ENCODE data around the gene ZNF662.

The ZNF662 gene

DNA sequence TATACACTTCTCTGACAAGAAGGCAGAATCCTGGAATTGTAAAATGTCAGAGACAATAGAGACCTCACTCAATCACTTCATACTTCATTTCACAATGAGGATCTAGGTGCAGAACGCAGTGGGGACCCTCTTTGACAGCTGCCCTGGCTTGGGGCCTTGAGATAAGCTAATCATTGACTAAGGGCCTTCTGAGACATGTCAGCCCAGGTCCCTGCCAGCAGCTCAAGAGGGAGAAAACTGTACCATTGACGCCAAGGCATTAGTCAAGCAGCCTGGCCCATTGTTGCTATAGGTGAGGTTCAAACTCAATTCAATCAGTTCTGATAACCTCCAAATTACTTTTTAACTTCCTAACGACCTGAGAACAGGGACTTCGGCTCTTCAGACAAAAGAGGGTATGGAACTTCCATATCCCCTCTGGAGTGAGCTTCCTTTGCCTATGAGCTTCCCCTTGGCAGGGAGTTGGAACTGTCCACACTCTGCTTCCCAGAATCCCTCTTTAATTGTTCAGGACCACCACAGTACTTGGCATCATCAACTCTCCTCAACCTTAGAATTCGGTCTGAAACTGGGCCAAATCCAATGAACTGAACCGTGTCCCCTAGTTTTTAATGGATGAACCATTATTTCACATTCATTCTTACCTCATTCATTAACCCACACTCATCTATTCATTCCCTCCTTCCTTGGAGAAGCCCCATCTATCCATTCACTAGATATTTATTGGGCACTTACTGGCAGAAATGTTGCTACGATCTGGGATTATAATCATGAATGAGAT lies 28.8 kb upstream of the ZNF662 start:
- no peak for TF ChIP-seq CSDC2 (CRISPR knock-in tag; IDR thresholded peaks at IDR 0.05)
- no peak for TF ChIP-seq TCF4 (CRISPR knock-in tag; IDR thresholded peaks at IDR 0.05; ENCODE audit: borderline replicate concordance)
- TF ChIP-seq, protein P1, sequence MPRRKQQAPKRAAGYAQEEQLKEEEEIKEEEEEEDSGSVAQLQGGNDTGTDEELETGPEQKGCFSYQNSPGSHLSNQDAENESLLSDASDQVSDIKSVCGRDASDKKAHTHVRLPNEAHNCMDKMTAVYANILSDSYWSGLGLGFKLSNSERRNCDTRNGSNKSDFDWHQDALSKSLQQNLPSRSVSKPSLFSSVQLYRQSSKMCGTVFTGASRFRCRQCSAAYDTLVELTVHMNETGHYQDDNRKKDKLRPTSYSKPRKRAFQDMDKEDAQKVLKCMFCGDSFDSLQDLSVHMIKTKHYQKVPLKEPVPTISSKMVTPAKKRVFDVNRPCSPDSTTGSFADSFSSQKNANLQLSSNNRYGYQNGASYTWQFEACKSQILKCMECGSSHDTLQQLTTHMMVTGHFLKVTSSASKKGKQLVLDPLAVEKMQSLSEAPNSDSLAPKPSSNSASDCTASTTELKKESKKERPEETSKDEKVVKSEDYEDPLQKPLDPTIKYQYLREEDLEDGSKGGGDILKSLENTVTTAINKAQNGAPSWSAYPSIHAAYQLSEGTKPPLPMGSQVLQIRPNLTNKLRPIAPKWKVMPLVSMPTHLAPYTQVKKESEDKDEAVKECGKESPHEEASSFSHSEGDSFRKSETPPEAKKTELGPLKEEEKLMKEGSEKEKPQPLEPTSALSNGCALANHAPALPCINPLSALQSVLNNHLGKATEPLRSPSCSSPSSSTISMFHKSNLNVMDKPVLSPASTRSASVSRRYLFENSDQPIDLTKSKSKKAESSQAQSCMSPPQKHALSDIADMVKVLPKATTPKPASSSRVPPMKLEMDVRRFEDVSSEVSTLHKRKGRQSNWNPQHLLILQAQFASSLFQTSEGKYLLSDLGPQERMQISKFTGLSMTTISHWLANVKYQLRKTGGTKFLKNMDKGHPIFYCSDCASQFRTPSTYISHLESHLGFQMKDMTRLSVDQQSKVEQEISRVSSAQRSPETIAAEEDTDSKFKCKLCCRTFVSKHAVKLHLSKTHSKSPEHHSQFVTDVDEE (CRISPR knock-in tag; IDR thresholded peaks at IDR 0.05), result no peak
- TF ChIP-seq, protein P2, sequence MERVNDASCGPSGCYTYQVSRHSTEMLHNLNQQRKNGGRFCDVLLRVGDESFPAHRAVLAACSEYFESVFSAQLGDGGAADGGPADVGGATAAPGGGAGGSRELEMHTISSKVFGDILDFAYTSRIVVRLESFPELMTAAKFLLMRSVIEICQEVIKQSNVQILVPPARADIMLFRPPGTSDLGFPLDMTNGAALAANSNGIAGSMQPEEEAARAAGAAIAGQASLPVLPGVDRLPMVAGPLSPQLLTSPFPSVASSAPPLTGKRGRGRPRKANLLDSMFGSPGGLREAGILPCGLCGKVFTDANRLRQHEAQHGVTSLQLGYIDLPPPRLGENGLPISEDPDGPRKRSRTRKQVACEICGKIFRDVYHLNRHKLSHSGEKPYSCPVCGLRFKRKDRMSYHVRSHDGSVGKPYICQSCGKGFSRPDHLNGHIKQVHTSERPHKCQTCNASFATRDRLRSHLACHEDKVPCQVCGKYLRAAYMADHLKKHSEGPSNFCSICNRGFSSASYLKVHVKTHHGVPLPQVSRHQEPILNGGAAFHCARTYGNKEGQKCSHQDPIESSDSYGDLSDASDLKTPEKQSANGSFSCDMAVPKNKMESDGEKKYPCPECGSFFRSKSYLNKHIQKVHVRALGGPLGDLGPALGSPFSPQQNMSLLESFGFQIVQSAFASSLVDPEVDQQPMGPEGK (CRISPR knock-in tag; IDR thresholded peaks at IDR 0.05; ENCODE audit: borderline replicate concordance), result no peak
- no peak for TF ChIP-seq ZNF565 (CRISPR knock-in tag; conservative IDR thresholded peaks at IDR 0.05; ENCODE audit: low read depth)
- no peak for TF ChIP-seq SNAI2 (CRISPR knock-in tag; IDR thresholded peaks at IDR 0.05)
- ATAC-seq, result no peak

DNA sequence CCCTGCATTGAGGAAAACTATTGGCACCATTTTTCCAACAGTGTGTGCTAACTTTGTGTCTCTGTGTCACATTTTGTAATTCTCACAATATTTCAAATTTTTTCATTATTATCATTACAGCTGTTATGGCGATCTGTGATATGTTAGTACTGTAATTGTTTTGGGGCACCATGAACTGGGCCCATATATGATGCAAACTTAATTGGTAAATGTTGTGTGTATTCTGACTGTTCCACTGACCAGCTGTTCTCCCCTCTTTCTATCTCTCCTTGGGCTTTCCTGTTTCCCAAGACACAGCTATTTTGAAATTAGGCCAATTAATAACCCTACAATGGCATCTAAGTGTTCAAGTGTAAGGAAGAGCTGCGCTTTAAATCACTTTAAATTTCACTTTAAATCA lies 28.1 kb upstream of the ZNF662 start:
- TF ChIP-seq ZNF8 (CRISPR knock-in tag; IDR thresholded peaks at IDR 0.05) (no peak), CSDC2 (CRISPR knock-in tag; IDR thresholded peaks at IDR 0.05) (no peak), ZC3H10 (CRISPR knock-in tag; IDR thresholded peaks at IDR 0.05) (no peak), ARNTL (CRISPR knock-in tag; IDR thresholded peaks at IDR 0.05; ENCODE audit: borderline replicate concordance, low read depth) (no peak), ZFP3 (CRISPR knock-in tag; IDR thresholded peaks at IDR 0.05) (no peak), PPARA (CRISPR knock-in tag; IDR thresholded peaks at IDR 0.05; ENCODE audit: borderline replicate concordance) (no peak), TCF4 (CRISPR knock-in tag; IDR thresholded peaks at IDR 0.05; ENCODE audit: borderline replicate concordance) (no peak), ISL1 (CRISPR knock-in tag; IDR thresholded peaks at IDR 0.05) (no peak), TOX (CRISPR knock-in tag; IDR thresholded peaks at IDR 0.05; ENCODE audit: borderline replicate concordance) (no peak), SNAI2 (CRISPR knock-in tag; IDR thresholded peaks at IDR 0.05) (no peak), ESRRG (CRISPR knock-in tag; IDR thresholded peaks at IDR 0.05) (no peak), BACH2 (CRISPR knock-in tag; IDR thresholded peaks at IDR 0.05; ENCODE audit: borderline replicate concordance) (no peak)
- TF ChIP-seq, protein P1 (CRISPR knock-in tag; IDR thresholded peaks at IDR 0.05), result no peak
- TF ChIP-seq, protein P3, sequence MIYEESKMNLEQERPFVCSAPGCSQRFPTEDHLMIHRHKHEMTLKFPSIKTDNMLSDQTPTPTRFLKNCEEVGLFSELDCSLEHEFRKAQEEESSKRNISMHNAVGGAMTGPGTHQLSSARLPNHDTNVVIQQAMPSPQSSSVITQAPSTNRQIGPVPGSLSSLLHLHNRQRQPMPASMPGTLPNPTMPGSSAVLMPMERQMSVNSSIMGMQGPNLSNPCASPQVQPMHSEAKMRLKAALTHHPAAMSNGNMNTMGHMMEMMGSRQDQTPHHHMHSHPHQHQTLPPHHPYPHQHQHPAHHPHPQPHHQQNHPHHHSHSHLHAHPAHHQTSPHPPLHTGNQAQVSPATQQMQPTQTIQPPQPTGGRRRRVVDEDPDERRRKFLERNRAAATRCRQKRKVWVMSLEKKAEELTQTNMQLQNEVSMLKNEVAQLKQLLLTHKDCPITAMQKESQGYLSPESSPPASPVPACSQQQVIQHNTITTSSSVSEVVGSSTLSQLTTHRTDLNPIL (CRISPR knock-in tag; IDR thresholded peaks at IDR 0.05; ENCODE audit: low read depth), result no peak
- TF ChIP-seq, protein P2 (CRISPR knock-in tag; IDR thresholded peaks at IDR 0.05; ENCODE audit: borderline replicate concordance), result no peak
- TF ChIP-seq, protein P4, sequence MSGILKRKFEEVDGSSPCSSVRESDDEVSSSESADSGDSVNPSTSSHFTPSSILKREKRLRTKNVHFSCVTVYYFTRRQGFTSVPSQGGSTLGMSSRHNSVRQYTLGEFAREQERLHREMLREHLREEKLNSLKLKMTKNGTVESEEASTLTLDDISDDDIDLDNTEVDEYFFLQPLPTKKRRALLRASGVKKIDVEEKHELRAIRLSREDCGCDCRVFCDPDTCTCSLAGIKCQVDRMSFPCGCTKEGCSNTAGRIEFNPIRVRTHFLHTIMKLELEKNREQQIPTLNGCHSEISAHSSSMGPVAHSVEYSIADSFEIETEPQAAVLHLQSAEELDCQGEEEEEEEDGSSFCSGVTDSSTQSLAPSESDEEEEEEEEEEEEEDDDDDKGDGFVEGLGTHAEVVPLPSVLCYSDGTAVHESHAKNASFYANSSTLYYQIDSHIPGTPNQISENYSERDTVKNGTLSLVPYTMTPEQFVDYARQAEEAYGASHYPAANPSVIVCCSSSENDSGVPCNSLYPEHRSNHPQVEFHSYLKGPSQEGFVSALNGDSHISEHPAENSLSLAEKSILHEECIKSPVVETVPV (CRISPR knock-in tag; IDR thresholded peaks at IDR 0.05), result no peak
- no peak for ATAC-seq

Data from SK-N-SH treated with all-trans-retinoic acid at 6 μM for 48 hours (cell line).